ENCODE results near the gene TCF7L1.
"Not testable (repeated sequence)": the region's sequence is repeated elsewhere in the genome, so short reads cannot be mapped to it uniquely, and the experiment has no call there.

Gene TCF7L1

GRCh38 chr2:85132834-85133637 lies at the start of gene TCF7L1:
TCF7L1 (plus strand) TSS chr2:85133392; CDS start chr2:85133685, 293 bp downstream.
- in situ Hi-C loops (cut with HindIII; ENCODE audit: low sequenced_read_pairs) = no loop called here

GRCh38 chr2:85085563-85085962 lies 47.6 kb upstream of the TCF7L1 start:
- in situ Hi-C loops (cut with HindIII; ENCODE audit: low sequenced_read_pairs) = no loop called here

- in situ Hi-C loops (cut with HindIII; ENCODE audit: low sequenced_read_pairs) = no loop called here
Observed at GRCh38 chr2:85087541-85087940, 45.7 kb upstream of the TCF7L1 start.

- in situ Hi-C loops (cut with HindIII; ENCODE audit: low sequenced_read_pairs) = no loop called here
Observed at GRCh38 chr2:85088921-85089320, 44.3 kb upstream of the TCF7L1 start.

- in situ Hi-C loops (cut with HindIII; ENCODE audit: low sequenced_read_pairs) = no loop called here
Observed at GRCh38 chr2:85089585-85089984, 43.6 kb upstream of the TCF7L1 start.

- in situ Hi-C loops (cut with HindIII; ENCODE audit: low sequenced_read_pairs) = no loop called here
Observed at GRCh38 chr2:85091838-85092237, 41.4 kb upstream of the TCF7L1 start.

- in situ Hi-C loops (cut with HindIII; ENCODE audit: low sequenced_read_pairs) = no loop called here
Observed at GRCh38 chr2:85095094-85095493, 38.1 kb upstream of the TCF7L1 start.

GRCh38 chr2:85096616-85097015 lies 36.6 kb upstream of the TCF7L1 start:
- in situ Hi-C loops (cut with HindIII; ENCODE audit: low sequenced_read_pairs) = no loop called here

- in situ Hi-C loops (cut with HindIII; ENCODE audit: low sequenced_read_pairs) = no loop called here
Observed at GRCh38 chr2:85104228-85104627, 29.0 kb upstream of the TCF7L1 start.

- in situ Hi-C loops (cut with HindIII; ENCODE audit: low sequenced_read_pairs) = no loop called here
Observed at GRCh38 chr2:85106489-85107180, 26.6 kb upstream of the TCF7L1 start.

GRCh38 chr2:85110991-85111560 lies 22.1 kb upstream of the TCF7L1 start:
- in situ Hi-C loops (cut with HindIII; ENCODE audit: low sequenced_read_pairs) = no loop called here

GRCh38 chr2:85111819-85112281 lies 21.3 kb upstream of the TCF7L1 start:
- in situ Hi-C loops (cut with HindIII; ENCODE audit: low sequenced_read_pairs) = no loop called here

GRCh38 chr2:85112906-85113625 lies 20.1 kb upstream of the TCF7L1 start:
- in situ Hi-C loops (cut with HindIII; ENCODE audit: low sequenced_read_pairs) = no loop called here

GRCh38 chr2:85114586-85115330 lies 18.4 kb upstream of the TCF7L1 start:
- in situ Hi-C loops (cut with HindIII; ENCODE audit: low sequenced_read_pairs) = no loop called here

- in situ Hi-C loops (cut with HindIII; ENCODE audit: low sequenced_read_pairs) = no loop called here
Observed at GRCh38 chr2:85116207-85116606, 17.0 kb upstream of the TCF7L1 start.

- in situ Hi-C loops (cut with HindIII; ENCODE audit: low sequenced_read_pairs) = no loop called here
Observed at GRCh38 chr2:85119900-85120299, 13.3 kb upstream of the TCF7L1 start.

GRCh38 chr2:85120363-85120762 lies 12.8 kb upstream of the TCF7L1 start:
- in situ Hi-C loops (cut with HindIII; ENCODE audit: low sequenced_read_pairs) = no loop called here

- in situ Hi-C loops (cut with HindIII; ENCODE audit: low sequenced_read_pairs) = not testable (repeated sequence)
Observed at GRCh38 chr2:85126462-85126861, 6.7 kb upstream of the TCF7L1 start.

- in situ Hi-C loops (cut with HindIII; ENCODE audit: low sequenced_read_pairs) = no loop called here
Observed at GRCh38 chr2:85129861-85130260, 3.3 kb upstream of the TCF7L1 start.

GRCh38 chr2:85130407-85130806 lies 2.8 kb upstream of the TCF7L1 start:
- in situ Hi-C loops (cut with HindIII; ENCODE audit: low sequenced_read_pairs) = no loop called here

All from DLD1 (cell line).